ENCODE measurements around the gene TRAPPC2L. TPM values are rescaled to one million over a fixed set of nuclear protein-coding genes. Genes with fewer than 3 reads are reported as not detected.
A peak's percentile ranks its signal among the peaks of the same experiment; 100 is the strongest.

The TRAPPC2L gene
- polyA plus RNA-seq, 3 donors: 38.8 to 89.3 (median 82.4) TPM

- Histone ChIP-seq H2AFZ (ENCODE audit: insufficient read depth, low read depth, low read length, poor library complexity, severe bottlenecking) (no peak overlapping the region), H3K27ac (ENCODE audit: low read depth in 1 of 2, low read length in 2 of 2) (no peak overlapping the region), H3K27me3 (ENCODE audit: control insufficient read depth in 2 of 2, insufficient read depth in 2 of 2, low read length in 2 of 2) (no peaks in the 10 kb centered on the region), H3K36me3 (replicated peaks in 1 of 2; ENCODE audit: control insufficient read depth in 1 of 2, insufficient read depth in 2 of 2, low read length in 2 of 2) (peaks cover 91 to 100% of the 10 kb centered on the region in 2 donors), H3K9ac (ENCODE audit: insufficient read depth, low read length, poor library complexity, severe bottlenecking) (no peak overlapping the region), H3K4me1 (ENCODE audit: control insufficient read depth in 1 of 2, insufficient read depth in 2 of 2, low read length in 2 of 2) (no peaks in the 10 kb centered on the region), H3K4me2 (replicated peaks; ENCODE audit: extremely low read depth, low read length, poor library complexity, severe bottlenecking) (no peak overlapping the region), H3K79me2 (ENCODE audit: insufficient read depth, low read length) (no peaks in the 10 kb centered on the region), H3K4me3 (replicated peaks in 1 of 3; ENCODE audit: low read depth in 2 of 3, low read length in 3 of 3) (no peak overlapping the region), H3K9me3 (replicated peaks in 1 of 2; ENCODE audit: control insufficient read depth in 1 of 2, insufficient read depth in 1 of 2, low read length in 2 of 2) (peaks cover 0 to 7% of the 10 kb centered on the region in 2 donors), H4K20me1 (ENCODE audit: insufficient read depth, low read length) (peaks cover 98% of the 10 kb centered on the region)
- Mint-ChIP-seq H3K27ac (peak overlapping the region in 1 of 7 donors; percentile 35), H3K36me3 (peaks cover 54 to 89% of the 10 kb centered on the region in 2 donors), H3K4me3 (no peak overlapping the region), H3K9me3 (peaks cover 0 to 9% (median 0%) of the 10 kb centered on the region in 7 donors), H3K27me3 (ENCODE audit: low read depth in 3 of 3) (no peaks in the 10 kb centered on the region), H3K4me1 (no peaks in the 10 kb centered on the region)
- intact Hi-C loops (cut with micrococcal nuclease): no loop called here
- no peak for TF ChIP-seq CTCF (IDR thresholded peaks at IDR 0.05)
- WGBS (ENCODE audit: insufficient coverage): 98% methylated on average over 24 of the region's 27 CpGs
- DNase-seq: no peak
Observed at GRCh38 chr16:88881675-88882357, 24.9 kb downstream of the TRAPPC2L start.

DNA sequence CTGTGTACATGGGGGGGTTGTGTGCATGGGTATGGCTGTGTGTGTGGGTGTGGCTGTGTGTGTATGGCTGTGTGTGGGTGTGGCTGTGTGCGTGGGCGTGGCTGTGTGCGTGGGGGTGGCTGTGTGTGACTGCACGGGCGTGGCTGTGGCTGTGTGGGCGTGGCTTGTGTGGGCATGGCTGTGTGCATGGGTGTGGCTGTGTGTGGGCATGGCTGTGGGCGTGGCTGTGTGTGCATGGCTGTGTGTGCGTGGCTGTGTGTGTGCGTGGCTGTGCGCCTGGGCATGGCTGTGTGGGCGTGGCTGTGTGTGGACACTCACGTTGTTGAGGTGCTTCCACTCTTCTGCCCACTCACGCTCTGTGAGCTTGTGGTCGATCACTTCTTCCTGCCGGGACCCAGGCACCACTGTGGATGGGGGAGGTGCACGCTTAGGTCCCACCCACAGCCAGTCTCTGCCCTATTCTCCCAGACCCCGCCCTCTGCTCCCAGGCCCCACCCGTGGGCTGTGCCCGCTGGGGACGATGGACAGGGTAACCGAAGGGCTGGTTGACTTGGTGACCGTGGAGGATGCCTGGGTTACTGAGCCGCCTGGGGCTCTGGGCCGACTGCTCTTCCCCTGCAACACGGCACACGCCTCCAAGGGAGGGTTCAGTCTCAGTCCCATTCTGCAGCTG is 25.6 kb downstream of the TRAPPC2L start:
- H3K9ac ChIP-seq (ENCODE audit: insufficient read depth, low read length, poor library complexity, severe bottlenecking): no peak overlapping the region
- H3K4me2 ChIP-seq (replicated peaks; ENCODE audit: extremely low read depth, low read length, poor library complexity, severe bottlenecking): no peak overlapping the region
- Mint-ChIP-seq H3K4me1 (no peaks in the 10 kb centered on the region), H3K27ac (peak overlapping the region in 1 of 7 donors; percentile 79), H3K27me3 (ENCODE audit: low read depth in 3 of 3) (no peaks in the 10 kb centered on the region), H3K36me3 (peaks cover 53 to 91% of the 10 kb centered on the region in 2 donors), H3K9me3 (peaks cover 0 to 9% (median 0%) of the 10 kb centered on the region in 7 donors), H3K4me3 (no peak overlapping the region)
- no peaks in the 10 kb centered on the region for H3K79me2 ChIP-seq (ENCODE audit: insufficient read depth, low read length)
- no peak overlapping the region for H2AFZ ChIP-seq (ENCODE audit: insufficient read depth, low read depth, low read length, poor library complexity, severe bottlenecking)
- no peaks in the 10 kb centered on the region for H3K27me3 ChIP-seq (ENCODE audit: control insufficient read depth in 2 of 2, insufficient read depth in 2 of 2, low read length in 2 of 2)
- H3K27ac ChIP-seq (ENCODE audit: low read depth in 1 of 2, low read length in 2 of 2): peak overlapping the region in 1 of 2 donors; percentile 14
- peaks cover 95 to 100% of the 10 kb centered on the region in 2 donors for H3K36me3 ChIP-seq (replicated peaks in 1 of 2; ENCODE audit: control insufficient read depth in 1 of 2, insufficient read depth in 2 of 2, low read length in 2 of 2)
- no peak for TF ChIP-seq CTCF (IDR thresholded peaks at IDR 0.05)
- H3K4me3 ChIP-seq (replicated peaks in 1 of 3; ENCODE audit: low read depth in 2 of 3, low read length in 3 of 3): no peak overlapping the region
- peaks cover 99% of the 10 kb centered on the region for H4K20me1 ChIP-seq (ENCODE audit: insufficient read depth, low read length)
- H3K4me1 ChIP-seq (ENCODE audit: control insufficient read depth in 1 of 2, insufficient read depth in 2 of 2, low read length in 2 of 2): no peaks in the 10 kb centered on the region
- peak in 1 of 3 donors; percentile 25 for DNase-seq
- intact Hi-C loops (cut with micrococcal nuclease): no loop called here
- H3K9me3 ChIP-seq (replicated peaks in 1 of 2; ENCODE audit: control insufficient read depth in 1 of 2, insufficient read depth in 1 of 2, low read length in 2 of 2): peaks cover 0 to 7% of the 10 kb centered on the region in 2 donors
- WGBS (ENCODE audit: insufficient coverage): 89% methylated on average over 17 of the region's 26 CpGs
